IMR-90 (cell line): ENCODE results near the gene VAV1. TPM values are rescaled to one million over a fixed set of nuclear protein-coding genes. Genes with fewer than 3 reads are reported as not detected.

Experiments used
- ATAC-seq: fragments of 200-7000 bp; cut with Tn5 transposase; 2 replicates; pipeline ENCODE4 v1.9.1; 2020; ENCODE audit warnings: low read depth, mild to moderate bottlenecking, moderate library complexity
- BruUV-seq: library from RNA; stranded (reverse); fragments of 400-500 nt; replicated peaks from 2 replicates; lab custom pipeline; 2021; lab: Mats Ljungman, UMichigan
- CTCF ChIA-PET: fragments of 300-600 bp; formaldehyde crosslinking; extraction: SDS; loops from one replicate; lab custom pipeline; 2021; ENCODE audit warnings: antibody characterized with exemption; lab: Yijun Ruan, JAX
- POLR2A ChIA-PET: fragments of 300-600 bp; sonication (Branson Sonifier 250); formaldehyde crosslinking; loops from one replicate; lab custom pipeline; 2022; ENCODE audit warnings: antibody characterized with exemption; ENCODE audit not compliant: unreplicated experiment; lab: Charles Lee
- DNase-seq: peaks from one replicate; pipeline ENCODE4 v3.0.0; 2013
- H2AFZ ChIP-seq: replicated peaks from 2 replicates; pipeline ENCODE3; 2013; ENCODE audit warnings: low read length, mild to moderate bottlenecking; ENCODE audit not compliant: poor library complexity
- H2AK5ac ChIP-seq: 2 replicates; pipeline ENCODE4 v1.6.1; 2013; ENCODE audit warnings: low read depth, low read length, inconsistent platforms
- H2AK9ac ChIP-seq: replicated peaks from 2 replicates; pipeline ENCODE3; 2013; ENCODE audit warnings: mild to moderate bottlenecking, low read depth, low read length, moderate library complexity; ENCODE audit not compliant: poor library complexity
- H2BK120ac ChIP-seq: 2 replicates; pipeline ENCODE4 v1.6.1; 2013; ENCODE audit warnings: low read depth, low read length, inconsistent platforms
- H2BK15ac ChIP-seq: 3 replicates; pipeline ENCODE4 v1.6.1; 2013; ENCODE audit warnings: low read depth, low read length, inconsistent platforms
- H2BK20ac ChIP-seq: 2 replicates; pipeline ENCODE4 v1.6.1; 2013; ENCODE audit warnings: low read depth, mild to moderate bottlenecking, inconsistent platforms, low read length, moderate library complexity
- H2BK5ac ChIP-seq: 2 replicates; pipeline ENCODE4 v1.6.1; 2013; ENCODE audit warnings: mild to moderate bottlenecking, low read depth, low read length, inconsistent platforms; ENCODE audit not compliant: poor library complexity, severe bottlenecking
- H3K14ac ChIP-seq: replicated peaks from 2 replicates; pipeline ENCODE4 v1.6.1; 2013; ENCODE audit warnings: low read depth, low read length, inconsistent platforms
- H3K18ac ChIP-seq: 2 replicates; pipeline ENCODE4 v1.6.1; 2013; ENCODE audit warnings: low read depth, low read length, control low read depth
- H3K23ac ChIP-seq: 2 replicates; pipeline ENCODE4 v1.6.1; 2013; ENCODE audit warnings: low read depth, low read length, inconsistent platforms
- H3K27ac ChIP-seq: 2 replicates; pipeline ENCODE4 v1.5.1; 2013; ENCODE audit warnings: mild to moderate bottlenecking, control low read depth, low read length; ENCODE audit not compliant: insufficient read depth
- H3K27me3 ChIP-seq: 2 replicates; pipeline ENCODE4 v1.6.1; 2013; ENCODE audit warnings: low read length; ENCODE audit not compliant: control insufficient read depth, insufficient read depth
- H3K36me3 ChIP-seq: 2 replicates; pipeline ENCODE4 v1.6.1; 2013; ENCODE audit warnings: low read length, mixed read lengths; ENCODE audit not compliant: control insufficient read depth, insufficient read depth
- H3K4ac ChIP-seq: 2 replicates; pipeline ENCODE4 v1.6.1; 2013; ENCODE audit warnings: low read depth, low read length, inconsistent platforms
- H3K4me1 ChIP-seq: 2 replicates; pipeline ENCODE4 v1.6.1; 2013; ENCODE audit warnings: low read length, mixed read lengths; ENCODE audit not compliant: control insufficient read depth, insufficient read depth
- H3K4me2 ChIP-seq: 2 replicates; pipeline ENCODE4 v1.6.1; 2013; ENCODE audit warnings: low read depth, mild to moderate bottlenecking, control low read depth, low read length, moderate library complexity
- H3K4me3 ChIP-seq: 2 replicates; pipeline ENCODE4 v1.5.1; 2013; ENCODE audit warnings: low read depth, mild to moderate bottlenecking, control low read depth, low read length, moderate library complexity; ENCODE audit not compliant: insufficient read depth
- H3K56ac ChIP-seq: 2 replicates; pipeline ENCODE4 v1.6.1; 2013; ENCODE audit warnings: low read length, inconsistent platforms; ENCODE audit not compliant: insufficient read depth; ENCODE audit errors: extremely low read depth
- H3K79me1 ChIP-seq, 2 experiments: 2 replicates each; pipeline ENCODE4 v1.6.1; 2013; ENCODE audit warnings: low read length in 2 of 2, inconsistent platforms in 1 of 2, low read depth in 1 of 2
- H3K9ac ChIP-seq: 2 replicates; pipeline ENCODE4 v1.6.1; 2013; ENCODE audit warnings: low read depth, low read length, control low read depth
- H3K9me1 ChIP-seq: 2 replicates; pipeline ENCODE4 v1.6.1; 2013; ENCODE audit warnings: low read length, inconsistent platforms; ENCODE audit not compliant: insufficient read depth
- H3K9me3 ChIP-seq: 2 replicates; pipeline ENCODE4 v1.6.1; 2013; ENCODE audit warnings: low read length; ENCODE audit not compliant: control insufficient read depth, insufficient read depth
- H4K20me1 ChIP-seq: 2 replicates; pipeline ENCODE4 v1.6.1; 2013; ENCODE audit warnings: low read length, inconsistent platforms; ENCODE audit not compliant: insufficient read depth
- H4K5ac ChIP-seq: 2 replicates; pipeline ENCODE4 v1.6.1; 2013; ENCODE audit warnings: mild to moderate bottlenecking, low read depth, low read length, control low read depth
- H4K8ac ChIP-seq, 2 experiments: 2 replicates each; pipeline ENCODE4 v1.6.1; 2013; ENCODE audit warnings: low read depth in 2 of 2, low read length in 2 of 2, control low read depth in 1 of 2, inconsistent platforms in 1 of 2
- H4K91ac ChIP-seq: 2 replicates; pipeline ENCODE4 v1.6.1; 2013; ENCODE audit warnings: low read depth, low read length, inconsistent platforms; ENCODE audit not compliant: insufficient read depth
- BHLHE40 ChIP-seq: fragments of 150-350 bp; IDR thresholded peaks from 2 replicates; pipeline ENCODE4 v1.6.1; 2016; ENCODE audit warnings: mild to moderate bottlenecking, low read depth, low read length
- CEBPB ChIP-seq: IDR thresholded peaks from 2 replicates; pipeline ENCODE4 v1.6.1; 2012; ENCODE audit warnings: low read depth, low read length, improper control_type of control experiment
- CHD1 ChIP-seq: IDR thresholded peaks from 2 replicates; pipeline ENCODE4 v1.6.1; 2012; ENCODE audit warnings: low read depth, low read length, improper control_type of control experiment
- FOS ChIP-seq: fragments of 150-350 bp; IDR thresholded peaks from 2 replicates; pipeline ENCODE4 v1.6.1; 2016; ENCODE audit warnings: low read depth, low read length
- MAFK ChIP-seq: IDR thresholded peaks from 2 replicates; pipeline ENCODE4 v1.6.1; 2012; ENCODE audit warnings: low read depth, low read length, improper control_type of control experiment
- MAZ ChIP-seq: IDR thresholded peaks from 2 replicates; pipeline ENCODE4 v1.6.1; 2012; ENCODE audit warnings: low read depth, mild to moderate bottlenecking, low read length, improper control_type of control experiment, moderate library complexity, borderline replicate concordance
- MXI1 ChIP-seq: IDR thresholded peaks from 2 replicates; pipeline ENCODE4 v1.6.1; 2012; ENCODE audit warnings: low read depth, mild to moderate bottlenecking, low read length, moderate library complexity, borderline replicate concordance
- NFE2L2 ChIP-seq: fragments of 150-350 bp; IDR thresholded peaks from 2 replicates; pipeline ENCODE4 v1.6.1; 2016; ENCODE audit warnings: low read depth, mild to moderate bottlenecking, low read length
- POLR2A ChIP-seq: IDR thresholded peaks from 2 replicates; pipeline ENCODE4 v1.6.1; 2012; ENCODE audit warnings: mild to moderate bottlenecking, low read depth, low read length
- RAD21 ChIP-seq: IDR thresholded peaks from 2 replicates; pipeline ENCODE4 v1.6.1; 2012; ENCODE audit warnings: low read length, improper control_type of control experiment
- RCOR1 ChIP-seq: IDR thresholded peaks from 2 replicates; pipeline ENCODE4 v1.6.1; 2012; ENCODE audit warnings: mild to moderate bottlenecking, low read length, improper control_type of control experiment; ENCODE audit not compliant: insufficient replicate concordance
- RFX5 ChIP-seq: IDR thresholded peaks from 2 replicates; pipeline ENCODE4 v1.8.0; 2012; ENCODE audit warnings: low read depth, mild to moderate bottlenecking, low read length, moderate library complexity
- SMC3 ChIP-seq: fragments of 150-350 bp; IDR thresholded peaks from 2 replicates; pipeline ENCODE4 v1.6.1; 2016; ENCODE audit warnings: low read depth, mild to moderate bottlenecking, antibody characterized with exemption, low read length, moderate library complexity
- WGBS, 2 experiments: methylation state at CpG; one replicate each; pipeline versions ENCODE4 v1.1.5 to v1.1.7; 2013; ENCODE audit warnings: missing lambda C conversion rate in 2 of 2; ENCODE audit not compliant: insufficient read length in 1 of 2; ENCODE audit errors: extremely low coverage in 2 of 2; 5-methylcytosine and 5-hydroxymethylcytosine counted together
- dilution Hi-C: fragments of 300-500 bp; cut with HindIII; formaldehyde crosslinking; loops from one replicate; pipeline ENCODE4 v1.14.3; 2018; ENCODE audit warnings: low sequenced_read_pairs; ENCODE audit not compliant: unreplicated experiment
- in situ Hi-C: fragments of 300-500 bp; cut with MboI; formaldehyde crosslinking; loops from 3 replicates; pipeline ENCODE4 v1.14.3; 2019; ENCODE audit warnings: low sequenced_read_pairs, inconsistent platforms, mixed read lengths
- intact Hi-C: fragments of 100-400 bp; cut with micrococcal nuclease; formaldehyde crosslinking; loops from 2 replicates; pipeline ENCODE4 v1.10.0; 2022
- polyA plus RNA-seq, 3 experiments: library from polyadenylated mRNA; depleted of rRNA; stranded (reverse); fragments of >200 nt; gene quantifications; 2 replicates each; pipeline ENCODE4 v1.2.3, GENCODE V29; 2012; ENCODE audit warnings: low replicate concordance in 1 of 3
- total RNA-seq: library from RNA; depleted of rRNA; stranded (reverse); fragments of >200 nt; gene quantifications from 2 replicates; pipeline ENCODE4 v1.2.3, GENCODE V29; 2012
- TF ChIP-seq, protein P1 (sequence below): fragments of 150-350 bp; IDR thresholded peaks from 2 replicates; pipeline ENCODE4 v1.6.1; 2016; ENCODE audit warnings: low read depth, mild to moderate bottlenecking, low read length, moderate library complexity, borderline replicate concordance
- TF ChIP-seq, protein P2 (sequence below): fragments of 150-350 bp; IDR thresholded peaks from 2 replicates; pipeline ENCODE4 v1.6.1; 2017; ENCODE audit warnings: mild to moderate bottlenecking, antibody characterized with exemption, low read length, low read depth
- TF ChIP-seq, protein P3 (sequence below): conservative IDR thresholded peaks from 2 replicates; pipeline ENCODE4 v1.5.1; 2012; ENCODE audit warnings: mild to moderate bottlenecking, low read depth, low read length, improper control_type of control experiment

VAV1 gene
- total and polyA plus RNA-seq, 2 of the 4 experiments (the other 2 are of a cell fraction) = not detected

DNA sequence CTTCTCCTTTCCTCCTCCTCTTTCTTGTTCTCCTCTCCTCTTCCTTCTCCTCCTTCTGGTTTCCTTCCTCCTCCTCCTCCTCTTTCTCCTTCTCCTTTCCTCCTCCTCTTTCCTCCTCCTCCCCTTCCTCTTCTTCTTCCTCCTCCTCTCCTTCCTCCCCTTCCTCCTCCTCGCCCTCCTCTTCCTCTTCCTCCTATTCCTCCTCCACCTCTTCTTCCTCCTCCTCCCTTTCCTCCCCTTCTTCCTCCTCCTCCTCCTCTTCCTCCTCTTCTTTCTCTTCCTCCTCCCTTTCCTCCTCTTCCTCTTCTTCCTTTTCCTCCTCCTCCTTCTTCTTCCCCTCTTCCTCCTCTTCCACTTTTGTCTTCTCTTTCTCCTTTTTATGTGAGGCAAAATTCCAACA, 59.9 kb downstream of the VAV1 start:
- Histone ChIP-seq H2BK5ac (no peak overlapping the region), H3K9ac (no peak overlapping the region), H2BK20ac (no peak overlapping the region), H4K5ac (no peak overlapping the region), H3K18ac (no peak overlapping the region), H3K4ac (no peak overlapping the region), H4K8ac (no peak overlapping the region), H4K20me1 (no peaks in the 10 kb centered on the region), H3K56ac (no peak overlapping the region), H2AFZ (no peak overlapping the region), H2BK120ac (no peak overlapping the region), H3K9me3 (peaks cover 23% of the 10 kb centered on the region), H2AK5ac (no peak overlapping the region), H2AK9ac (no peak overlapping the region), H3K23ac (no peak overlapping the region), H3K79me1 (no peaks in the 10 kb centered on the region), H4K91ac (no peak overlapping the region), H3K36me3 (no peaks in the 10 kb centered on the region), H3K4me1 (no peaks in the 10 kb centered on the region), H3K4me2 (no peak overlapping the region), H3K4me3 (no peak overlapping the region), H3K9me1 (no peaks in the 10 kb centered on the region), H3K27me3 (no peaks in the 10 kb centered on the region), H3K14ac (no peak overlapping the region), H2BK15ac (no peak overlapping the region), H3K27ac (no peak overlapping the region)
- BruUV-seq = no TSS peak
- no peak for ATAC-seq
- in situ Hi-C loops = no loop called here
- intact Hi-C loops = no loop called here
- DNase-seq = no peak
- CTCF ChIA-PET = no interaction called here
- 25% methylated on average over 1 of the region's 1 CpG; no CpG with 5 or more reads in 1 of the 2 experiments for WGBS, 2 experiments
- POLR2A ChIA-PET = no interaction called here
- no peak for TF ChIP-seq MAFK
- no peak for TF ChIP-seq CHD1
- no peak for TF ChIP-seq RFX5
- no peak for TF ChIP-seq POLR2A
- no peak for TF ChIP-seq RAD21
- no peak for TF ChIP-seq SMC3
- TF ChIP-seq, protein P1, sequence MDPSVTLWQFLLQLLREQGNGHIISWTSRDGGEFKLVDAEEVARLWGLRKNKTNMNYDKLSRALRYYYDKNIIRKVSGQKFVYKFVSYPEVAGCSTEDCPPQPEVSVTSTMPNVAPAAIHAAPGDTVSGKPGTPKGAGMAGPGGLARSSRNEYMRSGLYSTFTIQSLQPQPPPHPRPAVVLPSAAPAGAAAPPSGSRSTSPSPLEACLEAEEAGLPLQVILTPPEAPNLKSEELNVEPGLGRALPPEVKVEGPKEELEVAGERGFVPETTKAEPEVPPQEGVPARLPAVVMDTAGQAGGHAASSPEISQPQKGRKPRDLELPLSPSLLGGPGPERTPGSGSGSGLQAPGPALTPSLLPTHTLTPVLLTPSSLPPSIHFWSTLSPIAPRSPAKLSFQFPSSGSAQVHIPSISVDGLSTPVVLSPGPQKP = no peak
- TF ChIP-seq, protein P2, sequence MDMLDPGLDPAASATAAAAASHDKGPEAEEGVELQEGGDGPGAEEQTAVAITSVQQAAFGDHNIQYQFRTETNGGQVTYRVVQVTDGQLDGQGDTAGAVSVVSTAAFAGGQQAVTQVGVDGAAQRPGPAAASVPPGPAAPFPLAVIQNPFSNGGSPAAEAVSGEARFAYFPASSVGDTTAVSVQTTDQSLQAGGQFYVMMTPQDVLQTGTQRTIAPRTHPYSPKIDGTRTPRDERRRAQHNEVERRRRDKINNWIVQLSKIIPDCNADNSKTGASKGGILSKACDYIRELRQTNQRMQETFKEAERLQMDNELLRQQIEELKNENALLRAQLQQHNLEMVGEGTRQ = no peak
- TF ChIP-seq FOS = no peak
- no peak for TF ChIP-seq MAZ
- no peak for TF ChIP-seq RCOR1
- TF ChIP-seq, protein P3, sequence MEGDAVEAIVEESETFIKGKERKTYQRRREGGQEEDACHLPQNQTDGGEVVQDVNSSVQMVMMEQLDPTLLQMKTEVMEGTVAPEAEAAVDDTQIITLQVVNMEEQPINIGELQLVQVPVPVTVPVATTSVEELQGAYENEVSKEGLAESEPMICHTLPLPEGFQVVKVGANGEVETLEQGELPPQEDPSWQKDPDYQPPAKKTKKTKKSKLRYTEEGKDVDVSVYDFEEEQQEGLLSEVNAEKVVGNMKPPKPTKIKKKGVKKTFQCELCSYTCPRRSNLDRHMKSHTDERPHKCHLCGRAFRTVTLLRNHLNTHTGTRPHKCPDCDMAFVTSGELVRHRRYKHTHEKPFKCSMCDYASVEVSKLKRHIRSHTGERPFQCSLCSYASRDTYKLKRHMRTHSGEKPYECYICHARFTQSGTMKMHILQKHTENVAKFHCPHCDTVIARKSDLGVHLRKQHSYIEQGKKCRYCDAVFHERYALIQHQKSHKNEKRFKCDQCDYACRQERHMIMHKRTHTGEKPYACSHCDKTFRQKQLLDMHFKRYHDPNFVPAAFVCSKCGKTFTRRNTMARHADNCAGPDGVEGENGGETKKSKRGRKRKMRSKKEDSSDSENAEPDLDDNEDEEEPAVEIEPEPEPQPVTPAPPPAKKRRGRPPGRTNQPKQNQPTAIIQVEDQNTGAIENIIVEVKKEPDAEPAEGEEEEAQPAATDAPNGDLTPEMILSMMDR = no peak
- no peak for TF ChIP-seq MXI1
- no peak for TF ChIP-seq CEBPB
- TF ChIP-seq BHLHE40 = no peak
- TF ChIP-seq NFE2L2 = no peak
- dilution Hi-C loops = no loop called here
